ENCODE measurements around the gene CERS2.

DNA sequence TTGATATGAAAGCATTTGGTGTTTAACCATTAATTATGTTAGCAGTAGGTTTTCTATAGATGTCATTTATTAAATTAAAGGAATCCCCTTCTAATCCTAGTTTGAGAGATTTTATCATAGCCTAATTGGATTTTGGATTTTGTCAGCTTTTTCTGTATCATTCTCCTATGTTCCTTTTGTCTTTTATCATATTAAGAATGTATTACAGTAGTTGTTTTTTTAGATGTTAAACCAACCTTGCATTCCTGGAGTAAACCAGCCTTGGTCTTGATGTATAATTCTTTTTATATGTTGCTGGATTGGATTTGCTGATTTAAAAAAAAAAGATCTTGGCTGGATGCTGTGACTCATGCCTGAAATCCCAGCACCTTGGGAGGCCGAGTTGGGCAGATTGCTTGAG, 42.9 kb downstream of the CERS2 start:
- TF ChIP-seq, protein P1, sequence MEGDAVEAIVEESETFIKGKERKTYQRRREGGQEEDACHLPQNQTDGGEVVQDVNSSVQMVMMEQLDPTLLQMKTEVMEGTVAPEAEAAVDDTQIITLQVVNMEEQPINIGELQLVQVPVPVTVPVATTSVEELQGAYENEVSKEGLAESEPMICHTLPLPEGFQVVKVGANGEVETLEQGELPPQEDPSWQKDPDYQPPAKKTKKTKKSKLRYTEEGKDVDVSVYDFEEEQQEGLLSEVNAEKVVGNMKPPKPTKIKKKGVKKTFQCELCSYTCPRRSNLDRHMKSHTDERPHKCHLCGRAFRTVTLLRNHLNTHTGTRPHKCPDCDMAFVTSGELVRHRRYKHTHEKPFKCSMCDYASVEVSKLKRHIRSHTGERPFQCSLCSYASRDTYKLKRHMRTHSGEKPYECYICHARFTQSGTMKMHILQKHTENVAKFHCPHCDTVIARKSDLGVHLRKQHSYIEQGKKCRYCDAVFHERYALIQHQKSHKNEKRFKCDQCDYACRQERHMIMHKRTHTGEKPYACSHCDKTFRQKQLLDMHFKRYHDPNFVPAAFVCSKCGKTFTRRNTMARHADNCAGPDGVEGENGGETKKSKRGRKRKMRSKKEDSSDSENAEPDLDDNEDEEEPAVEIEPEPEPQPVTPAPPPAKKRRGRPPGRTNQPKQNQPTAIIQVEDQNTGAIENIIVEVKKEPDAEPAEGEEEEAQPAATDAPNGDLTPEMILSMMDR (IDR thresholded peaks at IDR 0.05): no peak
- TF ChIP-seq POLR2AphosphoS5 (IDR thresholded peaks at IDR 0.05): no peak
- no peak for TF ChIP-seq POLR2A (IDR thresholded peaks at IDR 0.05)
- TF ChIP-seq EP300 (IDR thresholded peaks at IDR 0.05; ENCODE audit: low read depth): no peak

Data from transverse colon (tissue), 4 donors.